Measurements from ENCODE around the gene C11orf86. TPM values are rescaled to one million over a fixed set of nuclear protein-coding genes. Genes with fewer than 3 reads are reported as not detected.

The C11orf86 gene
- total and polyA plus RNA-seq, 2 experiments from 2014 or later, result 0.21 to 0.74 TPM

- Mint-ChIP-seq H3K36me3 (ENCODE audit: low read depth) (peaks cover 12% of the 10 kb centered on the region; the same call in 1 of the 3 replicates), H3K4me1 (peaks cover 13% of the 10 kb centered on the region), H3K9me3 (peaks cover 9% of the 10 kb centered on the region), H3K27ac (no peak overlapping the region), H3K4me3 (no peak overlapping the region), H3K27me3 (ENCODE audit: insufficient read depth, low read depth, poor library complexity) (peaks cover 13% of the 10 kb centered on the region)
- Histone ChIP-seq H3K4me2 (no peak overlapping the region), H3K4me3 (no peak overlapping the region), H4K20me1 (replicated peaks; ENCODE audit: insufficient read depth) (no peaks in the 10 kb centered on the region), H3K36me3 (ENCODE audit: insufficient read depth) (no peaks in the 10 kb centered on the region), H3F3A (replicated peaks; ENCODE audit: low read depth) (no peaks in the 10 kb centered on the region), H3K27me3 (ENCODE audit: insufficient read depth) (no peaks in the 10 kb centered on the region), H2AFZ (no peak overlapping the region), H3K27ac (ENCODE audit: low read depth) (no peak overlapping the region), H3K4me1 (ENCODE audit: insufficient read depth) (peaks cover 10% of the 10 kb centered on the region; the same call in 1 of the 2 replicates), H3K9me2 (ENCODE audit: insufficient read depth) (no peaks in the 10 kb centered on the region), H3K79me2 (replicated peaks; ENCODE audit: insufficient read depth) (no peaks in the 10 kb centered on the region)
- ATAC-seq, result no peak
- no peak for DNase-seq (ENCODE audit: low spot score)
- TF ChIP-seq, protein P1, sequence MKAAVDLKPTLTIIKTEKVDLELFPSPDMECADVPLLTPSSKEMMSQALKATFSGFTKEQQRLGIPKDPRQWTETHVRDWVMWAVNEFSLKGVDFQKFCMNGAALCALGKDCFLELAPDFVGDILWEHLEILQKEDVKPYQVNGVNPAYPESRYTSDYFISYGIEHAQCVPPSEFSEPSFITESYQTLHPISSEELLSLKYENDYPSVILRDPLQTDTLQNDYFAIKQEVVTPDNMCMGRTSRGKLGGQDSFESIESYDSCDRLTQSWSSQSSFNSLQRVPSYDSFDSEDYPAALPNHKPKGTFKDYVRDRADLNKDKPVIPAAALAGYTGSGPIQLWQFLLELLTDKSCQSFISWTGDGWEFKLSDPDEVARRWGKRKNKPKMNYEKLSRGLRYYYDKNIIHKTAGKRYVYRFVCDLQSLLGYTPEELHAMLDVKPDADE (IDR thresholded peaks at IDR 0.05), result no peak
- TF ChIP-seq NANOG (IDR thresholded peaks at IDR 0.05; ENCODE audit: borderline replicate concordance) (no peak), ZNF114 (CRISPR knock-in tag; IDR thresholded peaks at IDR 0.05) (no peak), POLR2AphosphoS5 (IDR thresholded peaks at IDR 0.05; ENCODE audit: low read depth) (no peak), STAT1 (IDR thresholded peaks at IDR 0.05; ENCODE audit: unreplicated experiment) (no peak), EZH2 (IDR thresholded peaks at IDR 0.05; ENCODE audit: low read depth, unreplicated experiment) (no peak)
These were observed 16.9 kb downstream of the C11orf86 start for GRCh38 chr11:66992041-66992440.

GRCh38 chr11:66996609-66997273 is 21.6 kb downstream of the C11orf86 start:
- Histone ChIP-seq H3K27me3 (ENCODE audit: insufficient read depth) (no peaks in the 10 kb centered on the region), H2AFZ (no peak overlapping the region), H3K4me1 (ENCODE audit: insufficient read depth) (peaks cover 5% of the 10 kb centered on the region; the same call in 1 of the 2 replicates), H3K79me2 (replicated peaks; ENCODE audit: insufficient read depth) (no peaks in the 10 kb centered on the region), H3F3A (replicated peaks; ENCODE audit: low read depth) (peaks cover 6% of the 10 kb centered on the region; the same call in 1 of the 2 replicates), H3K27ac (ENCODE audit: low read depth) (no peak overlapping the region), H3K4me2 (no peak overlapping the region), H4K20me1 (replicated peaks; ENCODE audit: insufficient read depth) (no peaks in the 10 kb centered on the region), H3K4me3 (no peak overlapping the region), H3K9me2 (ENCODE audit: insufficient read depth) (no peaks in the 10 kb centered on the region), H3K36me3 (ENCODE audit: insufficient read depth) (no peaks in the 10 kb centered on the region)
- Mint-ChIP-seq H3K4me1 (peaks cover 4% of the 10 kb centered on the region; the same call in 1 of the 3 replicates), H3K27me3 (ENCODE audit: insufficient read depth, low read depth, poor library complexity) (peaks cover 6% of the 10 kb centered on the region), H3K4me3 (no peak overlapping the region), H3K27ac (no peak overlapping the region), H3K36me3 (ENCODE audit: low read depth) (no peaks in the 10 kb centered on the region), H3K9me3 (no peaks in the 10 kb centered on the region)
- DNase-seq (ENCODE audit: low spot score) (no peak), ATAC-seq (no peak)
- TF ChIP-seq ZNF331 (CRISPR knock-in tag; IDR thresholded peaks at IDR 0.05; ENCODE audit: low read depth) (no peak), NANOG (IDR thresholded peaks at IDR 0.05; ENCODE audit: borderline replicate concordance) (no peak), JUNB (IDR thresholded peaks at IDR 0.05; ENCODE audit: unreplicated experiment) (no peak), REST (IDR thresholded peaks at IDR 0.05; ENCODE audit: unreplicated experiment) (no peak), CTCF (conservative IDR thresholded peaks at IDR 0.05; ENCODE audit: low read depth in 2 of 2) (no peak), ZNF114 (CRISPR knock-in tag; IDR thresholded peaks at IDR 0.05) (no peak), EZH2 (IDR thresholded peaks at IDR 0.05; ENCODE audit: low read depth, unreplicated experiment) (no peak), POLR2AphosphoS5 (IDR thresholded peaks at IDR 0.05; ENCODE audit: low read depth) (no peak), CREB1 (CRISPR knock-in tag; IDR thresholded peaks at IDR 0.05; ENCODE audit: low read depth) (no peak)
- TF ChIP-seq, protein P1 (IDR thresholded peaks at IDR 0.05), result no peak
